BLaER1 treated with 17β-estradiol and CSF1 and Interleukin-3, amounts not matched to agents 10 nM and 100 nM (cell line): Measurements from ENCODE around the gene THSD7A.

Experiments used
- H3K27ac ChIP-seq, 11 experiments: shearing (Covaris generic); formaldehyde crosslinking; 2 replicates each; pipeline ENCODE4 v1.8.1; 2022
- H3K27me3 ChIP-seq, 11 experiments: shearing (Covaris generic); formaldehyde crosslinking; 2 replicates each; pipeline ENCODE4 v1.8.1; 2022
- H3K36me3 ChIP-seq, 11 experiments: shearing (Covaris generic); formaldehyde crosslinking; 2 replicates each; pipeline ENCODE4 v1.8.1; 2022
- H3K4me1 ChIP-seq, 10 experiments: shearing (Covaris generic); formaldehyde crosslinking; 2 replicates each; pipeline ENCODE4 v1.8.1; 2022
- H3K4me2 ChIP-seq, 11 experiments: shearing (Covaris generic); formaldehyde crosslinking; 2 replicates each; pipeline ENCODE4 v1.8.1; 2022
- H3K4me3 ChIP-seq, 10 experiments: shearing (Covaris generic); formaldehyde crosslinking; 2 replicates each; pipeline ENCODE4 v1.8.1; 2022
- H3K9ac ChIP-seq, 11 experiments: shearing (Covaris generic); formaldehyde crosslinking; 2 replicates each; pipeline ENCODE4 v1.8.1; 2022
- H3K9me3 ChIP-seq, 11 experiments: shearing (Covaris generic); formaldehyde crosslinking; replicated peaks in 1 of 11; 2 replicates each; pipeline ENCODE4 v1.8.1; 2022
- H4K20me1 ChIP-seq, 11 experiments: shearing (Covaris generic); formaldehyde crosslinking; 2 replicates each; pipeline ENCODE4 v1.8.1; 2022
- Cebpa-rat ChIP-seq, 11 experiments: shearing (Covaris generic); IDR thresholded peaks; 2 replicates each; pipeline ENCODE4 v1.8.1; 2022

The THSD7A gene

DNA sequence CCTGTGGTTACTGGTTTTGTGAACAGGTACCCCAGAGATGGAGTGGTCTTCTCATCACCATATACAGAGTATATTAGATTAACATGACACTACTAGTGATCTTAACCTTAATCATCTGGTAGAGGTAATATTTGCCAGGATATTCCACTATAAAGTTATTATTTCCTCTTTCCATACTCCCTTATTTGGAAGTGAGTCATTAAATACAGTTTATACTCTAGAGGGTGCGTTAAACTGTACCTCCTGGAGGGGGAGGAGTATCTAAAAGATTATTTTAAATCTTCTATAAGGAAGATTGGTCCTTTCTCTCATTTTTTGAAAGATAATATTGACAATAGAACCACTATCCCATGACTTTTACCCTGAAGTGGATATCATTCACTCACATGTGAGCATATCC, 85.4 kb downstream of the THSD7A start:
- H3K4me2 ChIP-seq = no peak overlapping the region
- no peaks in the 10 kb centered on the region for H3K36me3 ChIP-seq
- no peak overlapping the region for H3K4me3 ChIP-seq
- H4K20me1 ChIP-seq = no peaks in the 10 kb centered on the region
- H3K9ac ChIP-seq = no peak overlapping the region
- no peak for TF ChIP-seq Cebpa-rat (IDR thresholded peaks at IDR 0.05)
- H3K9me3 ChIP-seq = 0 out of 22 replicates have a peak, but pooled peaks cover 0 to 6% (median 0%) of the 10 kb centered on the region in 11 experiments
- H3K27ac ChIP-seq = no peak overlapping the region
- H3K4me1 ChIP-seq = no peaks in the 10 kb centered on the region
- H3K27me3 ChIP-seq = no peaks in the 10 kb centered on the region

DNA sequence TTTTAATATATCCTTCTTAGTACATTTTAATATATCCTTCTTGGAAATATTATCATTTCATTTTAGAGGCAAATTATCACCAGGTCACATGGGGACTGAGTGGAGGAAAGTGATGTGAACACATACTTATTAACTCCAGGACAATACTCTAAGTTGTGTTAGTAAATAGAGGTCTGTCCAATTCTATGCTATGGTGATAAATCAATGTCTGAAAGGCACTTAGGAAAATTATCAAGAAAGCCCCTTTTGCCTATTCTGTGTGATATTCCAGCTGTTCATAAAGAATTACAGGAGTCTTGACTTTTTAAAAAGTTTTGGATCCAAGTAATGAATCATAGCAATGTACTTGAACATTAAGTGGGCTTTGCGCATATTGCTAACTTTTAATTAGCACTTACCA, 88.5 kb downstream of the THSD7A start:
- Histone ChIP-seq H3K9me3 (0 out of 22 replicates have a peak, but pooled peaks cover 0 to 6% (median 0%) of the 10 kb centered on the region in 11 experiments), H3K27ac (no peak overlapping the region), H3K4me3 (no peak overlapping the region), H3K9ac (no peak overlapping the region), H3K4me1 (no peaks in the 10 kb centered on the region), H3K27me3 (no peaks in the 10 kb centered on the region), H3K4me2 (no peak overlapping the region), H4K20me1 (no peaks in the 10 kb centered on the region), H3K36me3 (no peaks in the 10 kb centered on the region)
- TF ChIP-seq Cebpa-rat (IDR thresholded peaks at IDR 0.05) = no peak

DNA sequence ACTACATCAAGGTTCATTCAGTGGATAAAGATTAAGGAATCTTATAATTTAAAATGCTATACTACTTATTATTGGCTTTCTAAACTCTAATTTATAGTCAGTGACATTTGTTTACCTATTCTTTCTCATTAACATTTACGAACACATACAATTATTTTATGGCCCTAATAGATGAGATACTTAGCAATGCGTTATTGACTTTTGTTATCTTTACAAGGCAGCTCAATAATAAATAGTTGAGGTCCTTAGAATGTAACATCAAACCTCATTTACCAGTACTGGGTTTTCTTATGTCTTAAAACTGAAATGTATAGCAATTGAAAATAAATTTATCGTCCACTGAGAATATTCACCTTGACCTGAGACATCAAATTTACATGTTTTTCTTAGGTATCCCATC, 89.0 kb downstream of the THSD7A start:
- Histone ChIP-seq H3K9ac (no peak overlapping the region), H3K4me2 (no peak overlapping the region), H3K36me3 (no peaks in the 10 kb centered on the region), H3K4me3 (no peak overlapping the region), H3K9me3 (0 out of 22 replicates have a peak, but pooled peaks cover 0 to 6% (median 0%) of the 10 kb centered on the region in 11 experiments), H3K27me3 (no peaks in the 10 kb centered on the region), H4K20me1 (no peaks in the 10 kb centered on the region), H3K4me1 (no peaks in the 10 kb centered on the region), H3K27ac (no peak overlapping the region)
- no peak for TF ChIP-seq Cebpa-rat (IDR thresholded peaks at IDR 0.05)

GRCh38 chr7:11742496-11742895, 89.5 kb downstream of the THSD7A start:
- Histone ChIP-seq H3K27me3 (no peaks in the 10 kb centered on the region), H3K4me1 (no peaks in the 10 kb centered on the region), H3K27ac (no peak overlapping the region), H3K9me3 (0 out of 22 replicates have a peak, but pooled peaks cover 0 to 6% (median 0%) of the 10 kb centered on the region in 11 experiments), H3K36me3 (no peaks in the 10 kb centered on the region), H3K9ac (no peak overlapping the region), H4K20me1 (no peaks in the 10 kb centered on the region), H3K4me2 (no peak overlapping the region), H3K4me3 (no peak overlapping the region)
- TF ChIP-seq Cebpa-rat (IDR thresholded peaks at IDR 0.05) = no peak

GRCh38 chr7:11737723-11738122, 94.3 kb downstream of the THSD7A start:
- no peaks in the 10 kb centered on the region for H3K4me1 ChIP-seq
- H3K9me3 ChIP-seq = peaks cover 0 to 9% (median 0%) of the 10 kb centered on the region in 11 experiments; a peak in 3 of 22 replicates
- H3K27me3 ChIP-seq = no peaks in the 10 kb centered on the region
- TF ChIP-seq Cebpa-rat (IDR thresholded peaks at IDR 0.05) = no peak
- no peaks in the 10 kb centered on the region for H4K20me1 ChIP-seq
- H3K36me3 ChIP-seq = no peaks in the 10 kb centered on the region
- H3K9ac ChIP-seq = no peak overlapping the region
- no peak overlapping the region for H3K4me3 ChIP-seq
- no peak overlapping the region for H3K27ac ChIP-seq
- H3K4me2 ChIP-seq = no peak overlapping the region

DNA sequence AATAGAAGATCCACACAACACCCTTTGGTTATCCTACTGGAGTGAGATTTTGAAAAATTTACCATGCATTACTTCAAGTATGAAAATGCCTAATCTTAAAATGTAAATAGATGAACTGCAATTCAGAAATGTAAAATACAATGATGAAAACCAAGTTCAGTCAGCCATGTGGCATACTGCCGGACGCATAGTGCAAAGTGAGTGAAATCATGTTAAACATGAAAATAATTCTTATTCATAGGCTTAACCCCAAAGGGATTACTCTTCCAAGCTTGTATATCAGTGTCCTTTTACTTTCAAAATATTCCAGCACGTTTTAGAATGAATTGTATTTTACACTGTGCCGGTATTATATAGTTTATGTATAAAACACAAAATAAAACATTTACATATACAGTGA, 99.8 kb downstream of the THSD7A start:
- Histone ChIP-seq H4K20me1 (no peaks in the 10 kb centered on the region), H3K4me3 (no peak overlapping the region), H3K9me3 (peaks cover 0 to 7% (median 0%) of the 10 kb centered on the region in 11 experiments; a peak in 3 of 22 replicates), H3K27me3 (no peaks in the 10 kb centered on the region), H3K27ac (no peak overlapping the region), H3K36me3 (no peaks in the 10 kb centered on the region), H3K4me2 (no peak overlapping the region), H3K4me1 (no peaks in the 10 kb centered on the region), H3K9ac (no peak overlapping the region)
- no peak for TF ChIP-seq Cebpa-rat (IDR thresholded peaks at IDR 0.05)

GRCh38 chr7:11730725-11731124, 101.3 kb downstream of the THSD7A start:
- Histone ChIP-seq H3K27me3 (no peaks in the 10 kb centered on the region), H3K4me3 (no peak overlapping the region), H3K27ac (no peak overlapping the region), H3K36me3 (no peaks in the 10 kb centered on the region), H3K9ac (no peak overlapping the region), H3K4me2 (no peak overlapping the region), H3K4me1 (no peaks in the 10 kb centered on the region), H3K9me3 (no peaks in the 10 kb centered on the region), H4K20me1 (no peaks in the 10 kb centered on the region)
- TF ChIP-seq Cebpa-rat (IDR thresholded peaks at IDR 0.05) = no peak

DNA sequence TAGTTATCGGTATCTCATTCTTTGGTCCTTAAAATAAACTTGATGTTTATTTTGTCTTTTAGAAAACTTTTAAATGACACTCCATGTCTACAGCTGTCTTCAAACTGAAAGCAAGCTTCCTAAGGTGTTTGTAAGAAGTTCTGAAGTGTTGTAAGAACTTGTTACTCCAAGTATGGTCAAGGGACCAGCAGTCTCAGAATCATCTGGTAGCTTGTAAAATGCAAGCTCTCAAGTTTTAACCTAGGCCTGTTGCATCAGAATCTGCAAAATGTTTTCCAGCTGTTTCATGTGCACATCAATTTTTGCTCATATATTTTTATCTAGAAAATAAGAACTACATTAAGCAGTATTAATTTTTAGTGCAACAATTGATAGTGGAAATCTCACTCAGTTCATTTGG, 104.1 kb downstream of the THSD7A start:
- no peak overlapping the region for H3K27ac ChIP-seq
- H4K20me1 ChIP-seq = no peaks in the 10 kb centered on the region
- H3K4me2 ChIP-seq = no peak overlapping the region
- no peaks in the 10 kb centered on the region for H3K27me3 ChIP-seq
- no peaks in the 10 kb centered on the region for H3K36me3 ChIP-seq
- no peak for TF ChIP-seq Cebpa-rat (IDR thresholded peaks at IDR 0.05)
- H3K4me3 ChIP-seq = no peak overlapping the region
- no peak overlapping the region for H3K9ac ChIP-seq
- H3K4me1 ChIP-seq = no peaks in the 10 kb centered on the region
- no peaks in the 10 kb centered on the region for H3K9me3 ChIP-seq

- no peak for TF ChIP-seq Cebpa-rat (IDR thresholded peaks at IDR 0.05)
Observed at GRCh38 chr7:11726794-11727155, 105.2 kb downstream of the THSD7A start.

DNA sequence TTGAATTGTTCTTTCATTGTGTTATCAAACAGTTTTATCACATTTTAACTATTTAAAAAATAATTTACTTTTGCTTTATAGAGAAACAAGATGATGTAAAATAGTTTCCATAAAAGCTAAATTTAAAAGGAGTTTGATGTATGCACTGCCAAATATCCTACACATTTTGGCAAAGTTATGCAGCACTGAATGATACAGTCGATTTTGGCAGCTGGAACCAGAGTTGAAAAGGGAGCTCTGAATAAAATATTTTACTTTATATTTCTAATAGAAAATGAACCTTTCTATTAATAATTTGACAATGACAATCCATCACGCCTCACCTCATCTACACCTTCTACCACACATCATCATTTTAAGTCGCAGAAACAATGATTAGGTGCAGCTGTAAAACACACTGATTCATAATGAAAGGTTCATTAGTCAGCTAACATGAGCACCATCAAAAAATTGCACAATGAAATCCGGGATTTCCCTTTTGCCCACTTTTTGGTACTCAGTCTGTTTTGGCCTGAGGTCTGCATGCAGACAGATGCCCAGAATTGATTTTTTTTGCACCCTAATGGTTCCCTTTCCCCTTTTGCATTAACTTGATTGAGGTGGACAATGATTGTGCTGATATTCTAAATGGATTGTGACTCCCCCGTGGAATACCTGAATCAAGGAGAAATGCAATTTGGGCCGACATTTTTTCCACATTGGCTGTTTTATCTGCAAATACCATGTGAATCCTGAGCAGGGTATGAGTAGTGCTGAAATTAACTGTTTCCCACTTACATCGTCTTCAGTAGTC, 105.8 kb downstream of the THSD7A start:
- Histone ChIP-seq H3K9me3 (no peaks in the 10 kb centered on the region), H3K4me3 (no peak overlapping the region), H3K4me2 (no peak overlapping the region), H3K9ac (no peak overlapping the region), H4K20me1 (no peaks in the 10 kb centered on the region), H3K27ac (no peak overlapping the region), H3K4me1 (no peaks in the 10 kb centered on the region), H3K36me3 (no peaks in the 10 kb centered on the region), H3K27me3 (no peaks in the 10 kb centered on the region)
- no peak for TF ChIP-seq Cebpa-rat (IDR thresholded peaks at IDR 0.05)

More at GRCh38 chr7:11726794-11727155, 105.2 kb downstream of the THSD7A start:
- Histone ChIP-seq H3K4me3 (no peak overlapping the region), H3K27me3 (no peaks in the 10 kb centered on the region), H3K9ac (no peak overlapping the region), H3K27ac (no peak overlapping the region), H4K20me1 (no peaks in the 10 kb centered on the region), H3K4me2 (no peak overlapping the region), H3K36me3 (no peaks in the 10 kb centered on the region), H3K9me3 (no peaks in the 10 kb centered on the region), H3K4me1 (no peaks in the 10 kb centered on the region)
